ENCODE data around the gene ATG10. TPM values are rescaled to one million over a fixed set of nuclear protein-coding genes. Genes with fewer than 3 reads are reported as not detected.

ATG10 gene
- polyA plus RNA-seq, 1 of the 3 experiments (the other 2 are of a cell fraction), result 3.2 TPM

- TF ChIP-seq CTCF (IDR thresholded peaks at IDR 0.05) (no peak), ZBTB33 (IDR thresholded peaks at IDR 0.05; ENCODE audit: borderline replicate concordance, low read depth) (no peak), RAD21 (IDR thresholded peaks at IDR 0.05; ENCODE audit: low read length) (no peak), TCF12 (IDR thresholded peaks at IDR 0.05) (no peak)
These were observed 315.8 kb downstream of the ATG10 start (continued) for GRCh38 chr5:82287625-82288024.

- Histone ChIP-seq H3F3A (replicated peaks; ENCODE audit: insufficient read depth) (no peaks in the 10 kb centered on the region), H3K79me2 (ENCODE audit: insufficient read depth) (no peaks in the 10 kb centered on the region), H3K4me2 (no peak overlapping the region), H3K27me3 (ENCODE audit: insufficient read depth) (no peaks in the 10 kb centered on the region), H3K4me1 (ENCODE audit: control insufficient read depth in 1 of 2, insufficient read depth in 2 of 2, low read depth in 1 of 2, low read length in 1 of 2) (no peaks in the 10 kb centered on the region), H3K9me3 (no peaks in the 10 kb centered on the region), H3K9ac (no peak overlapping the region), H4K20me1 (ENCODE audit: insufficient read depth) (no peaks in the 10 kb centered on the region), H3K27ac (ENCODE audit: low read depth in 2 of 2, low read length in 1 of 2) (no peak overlapping the region), H3K4me3 (ENCODE audit: low read depth in 2 of 2, low read length in 1 of 2) (no peak overlapping the region), H3K36me3 (replicated peaks in 1 of 2; ENCODE audit: control insufficient read depth in 1 of 2, insufficient read depth in 2 of 2, low read length in 1 of 2) (no peaks in the 10 kb centered on the region), H2AFZ (ENCODE audit: low read depth) (no peak overlapping the region), H3K9me2 (no peaks in the 10 kb centered on the region)
- 91% methylated on average over 2 of the region's 2 CpGs for WGBS (ENCODE audit: low lambda C conversion rate)
- ChIA-PET CTCF (no interaction called here), POLR2A (no interaction called here)
- TF ChIP-seq MAX (IDR thresholded peaks at IDR 0.05; ENCODE audit: low read depth), result no peak
- TF ChIP-seq TCF12 (IDR thresholded peaks at IDR 0.05), result no peak
- TF ChIP-seq RCOR1 (IDR thresholded peaks at IDR 0.05; ENCODE audit: low read length), result no peak
- no peak for TF ChIP-seq PBX3 (IDR thresholded peaks at IDR 0.05)
- no peak for TF ChIP-seq EP300 (IDR thresholded peaks at IDR 0.05; ENCODE audit: borderline replicate concordance in 1 of 2, low read depth in 1 of 2, low read length in 1 of 2)
- TF ChIP-seq USF1 (IDR thresholded peaks at IDR 0.05; ENCODE audit: borderline replicate concordance, low read depth), result no peak
- TF ChIP-seq MEF2A (IDR thresholded peaks at IDR 0.05; ENCODE audit: borderline replicate concordance, low read depth), result no peak
- no peak for TF ChIP-seq EZH2phosphoT487 (IDR thresholded peaks at IDR 0.05; ENCODE audit: borderline replicate concordance, low read depth)
- TF ChIP-seq ELF1 (IDR thresholded peaks at IDR 0.05), result no peak
- no peak for TF ChIP-seq CTCF (IDR thresholded peaks at IDR 0.05)
- TF ChIP-seq GABPA (IDR thresholded peaks at IDR 0.05; ENCODE audit: low read depth), result no peak
- no peak for TF ChIP-seq JUND (IDR thresholded peaks at IDR 0.05)
- no peak for TF ChIP-seq ZBTB33 (IDR thresholded peaks at IDR 0.05; ENCODE audit: borderline replicate concordance, low read depth)
- TF ChIP-seq TEAD4 (IDR thresholded peaks at IDR 0.05; ENCODE audit: borderline replicate concordance, insufficient read depth), result no peak
- no peak for TF ChIP-seq IRF3 (IDR thresholded peaks at IDR 0.05; ENCODE audit: low read depth, low read length)
- no peak for TF ChIP-seq RAD21 (IDR thresholded peaks at IDR 0.05; ENCODE audit: low read length)
- no peak for TF ChIP-seq RXRA (IDR thresholded peaks at IDR 0.05; ENCODE audit: borderline replicate concordance, low read depth)
- TF ChIP-seq FOXJ3 (CRISPR knock-in tag; IDR thresholded peaks at IDR 0.05), result no peak
- TF ChIP-seq POLR2AphosphoS5 (IDR thresholded peaks at IDR 0.05; ENCODE audit: low read depth, low read length), result no peak
- DNase-seq, result no peak
These were observed 318.2 kb downstream of the ATG10 start for GRCh38 chr5:82290005-82290404.
